H1 (cell line): ENCODE results near the gene HLA-F. TPM values are rescaled to one million over a fixed set of nuclear protein-coding genes. Genes with fewer than 3 reads are reported as not detected.

Experiments
- BRCA1 ChIP-seq: IDR thresholded peaks from 2 replicates; pipeline ENCODE4 v1.6.1; 2012; ENCODE audit warnings: low read depth, low read length, improper control_type of control experiment
- CBX5 ChIP-seq: fragments of 300-800, 300-1000 bp; sonication (generic); IDR thresholded peaks from 2 replicates; pipeline ENCODE4 v1.7.1; 2016; ENCODE audit warnings: antibody characterized with exemption, low read length, low read depth
- CHD2 ChIP-seq: IDR thresholded peaks from 2 replicates; pipeline ENCODE4 v1.6.1; 2012; ENCODE audit warnings: low read length, improper control_type of control experiment
- CTCF ChIP-seq, 3 experiments: IDR thresholded peaks; 1 replicate in 2 of 3; 2 replicates in 1 of 3; pipeline versions ENCODE4 v1.5.1 to v1.6.1; 2011; ENCODE audit warnings: low read length in 3 of 3, mild to moderate bottlenecking in 3 of 3, inconsistent platforms in 2 of 3, low read depth in 1 of 3, moderate library complexity in 1 of 3; ENCODE audit not compliant: insufficient read depth in 1 of 3; ENCODE audit errors: control extremely low read depth in 1 of 3
- KDM1A ChIP-seq: fragments of 200-600, 300-600 bp; sonication (generic); IDR thresholded peaks from 2 replicates; pipeline ENCODE4 v1.7.1; 2016; ENCODE audit warnings: mild to moderate bottlenecking, low read length, borderline replicate concordance
- POLR2A ChIP-seq, 2 experiments: IDR thresholded peaks; 1 replicate in 1 of 2; 2 replicates in 1 of 2; pipeline ENCODE4 v1.6.1; 2011; ENCODE audit warnings: low read depth in 2 of 2, low read length in 2 of 2, mild to moderate bottlenecking in 2 of 2; ENCODE audit errors: control extremely low read depth in 1 of 2
- SP2 ChIP-seq: IDR thresholded peaks from 2 replicates; pipeline ENCODE4 v1.6.1; 2012; ENCODE audit warnings: mild to moderate bottlenecking, low read length, inconsistent platforms
- TCF12 ChIP-seq: IDR thresholded peaks from 2 replicates; pipeline ENCODE4 v1.6.1; 2011; ENCODE audit warnings: low read depth, mild to moderate bottlenecking, low read length
- YY1 ChIP-seq: IDR thresholded peaks from 2 replicates; pipeline ENCODE4 v1.6.1; 2011; ENCODE audit warnings: low read depth, mild to moderate bottlenecking, low read length
- polyA plus RNA-seq, 7 experiments: library from polyadenylated mRNA; depleted of rRNA in 3 of 7; stranded (reverse) in 5 of 7; unstranded in 2 of 7; fragments of >200 nt in 5 of 7; fragments of 200-250 nt in 2 of 7; gene quantifications; 1 replicate in 5 of 7; 2 replicates in 1 of 7; 4 replicates in 1 of 7; pipeline versions ENCODE4 v1.2.1 to v1.2.3, GENCODE V29; 2011 to 2013; ENCODE audit warnings: missing spikeins in 2 of 7, mixed read lengths in 2 of 7
- total RNA-seq: library from RNA; stranded (reverse); fragmentation: NEBNext Ultra II Directional; extraction: Animal tissue kit (Norgen Biotek cat#: 25700); gene quantifications from 2 replicates; pipeline ENCODE4 v1.2.1, GENCODE V29; 2021

HLA-F gene
- total and polyA plus RNA-seq, 2 of the 8 experiments (the other 6 are each of a cell fraction or from before 2014, with no cell fraction given): 9.6 to 11.7 TPM

GRCh38 chr6:29679962-29680361, 43.3 kb upstream of the HLA-F start (continued):
- no peak for TF ChIP-seq POLR2A (IDR thresholded peaks at IDR 0.05; ENCODE audit: control extremely low read depth in 1 of 2, low read depth in 2 of 2, low read length in 2 of 2)
- no peak for TF ChIP-seq CBX5
- no peak for TF ChIP-seq YY1
- no peak for TF ChIP-seq TCF12
- no peak for TF ChIP-seq CHD2
- TF ChIP-seq KDM1A: no peak
- TF ChIP-seq CTCF (IDR thresholded peaks at IDR 0.05; ENCODE audit: control extremely low read depth in 1 of 3, insufficient read depth in 1 of 3, low read depth in 1 of 3, low read length in 3 of 3): no peak
- no peak for TF ChIP-seq BRCA1
- TF ChIP-seq SP2: no peak
